DND-41 (cell line): Measurements from ENCODE around the gene F11R.

Experiments used
- CTCF ChIP-seq: IDR thresholded peaks from 2 replicates; pipeline ENCODE4 v1.5.1; 2012; ENCODE audit warnings: borderline replicate concordance, low read length, moderate library complexity, mild to moderate bottlenecking; ENCODE audit not compliant: poor library complexity, severe bottlenecking; ENCODE audit errors: extremely low read depth
- EZH2 ChIP-seq: IDR thresholded peaks from 3 replicates; pipeline ENCODE4 v1.6.1; 2012; ENCODE audit warnings: borderline replicate concordance, low read depth, mild to moderate bottlenecking, moderate library complexity, low read length, inconsistent platforms; ENCODE audit not compliant: severe bottlenecking

GRCh38 chr1:160950657-160951056 is 70.3 kb downstream of the F11R start:
- TF ChIP-seq CTCF (no peak), EZH2 (no peak)
